HG03460 (cell line): Measurements from ENCODE around the gene KIAA1549.

Source experiments
- ATAC-seq: cut with Tn5 transposase; IDR thresholded peaks from one replicate; pipeline ENCODE4 v1.9.1; 2021; ENCODE audit not compliant: unreplicated experiment

Gene KIAA1549

DNA sequence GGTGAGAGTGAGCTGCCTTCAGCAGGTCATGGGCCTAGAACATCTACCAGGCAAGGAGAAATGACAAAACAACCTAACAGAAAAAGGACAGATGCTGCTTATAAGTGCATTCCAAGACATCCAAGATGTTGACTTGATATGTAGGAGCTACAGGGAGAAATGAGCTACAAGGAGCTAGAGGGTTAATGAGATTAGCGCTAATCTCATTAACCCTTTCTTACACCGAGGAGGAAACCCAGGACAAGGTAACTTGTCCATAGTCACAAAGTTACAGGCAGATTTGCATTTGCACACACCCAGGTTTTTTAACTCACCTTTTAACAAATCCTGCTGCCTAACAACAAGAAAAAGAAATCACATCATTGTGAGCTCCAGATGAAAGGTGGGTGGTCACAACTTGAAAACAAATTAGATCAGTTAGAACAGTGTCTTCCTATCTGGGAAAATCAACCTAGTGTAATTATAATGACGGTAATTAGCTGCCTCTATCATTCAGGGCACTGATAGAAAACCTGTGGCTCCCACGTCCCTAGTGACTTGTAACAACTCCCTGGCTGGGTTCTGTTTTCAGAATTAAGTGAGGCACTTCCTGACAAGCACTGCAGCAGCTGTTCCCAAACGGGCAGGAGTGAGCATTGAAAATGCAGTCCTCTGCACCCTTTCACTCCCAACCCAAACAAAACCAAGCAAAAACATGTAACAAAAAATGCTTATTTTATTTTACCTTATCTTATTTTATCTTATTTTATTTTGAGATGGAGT is 5.7 kb downstream of the KIAA1549 start:
- ATAC-seq: no peak

DNA sequence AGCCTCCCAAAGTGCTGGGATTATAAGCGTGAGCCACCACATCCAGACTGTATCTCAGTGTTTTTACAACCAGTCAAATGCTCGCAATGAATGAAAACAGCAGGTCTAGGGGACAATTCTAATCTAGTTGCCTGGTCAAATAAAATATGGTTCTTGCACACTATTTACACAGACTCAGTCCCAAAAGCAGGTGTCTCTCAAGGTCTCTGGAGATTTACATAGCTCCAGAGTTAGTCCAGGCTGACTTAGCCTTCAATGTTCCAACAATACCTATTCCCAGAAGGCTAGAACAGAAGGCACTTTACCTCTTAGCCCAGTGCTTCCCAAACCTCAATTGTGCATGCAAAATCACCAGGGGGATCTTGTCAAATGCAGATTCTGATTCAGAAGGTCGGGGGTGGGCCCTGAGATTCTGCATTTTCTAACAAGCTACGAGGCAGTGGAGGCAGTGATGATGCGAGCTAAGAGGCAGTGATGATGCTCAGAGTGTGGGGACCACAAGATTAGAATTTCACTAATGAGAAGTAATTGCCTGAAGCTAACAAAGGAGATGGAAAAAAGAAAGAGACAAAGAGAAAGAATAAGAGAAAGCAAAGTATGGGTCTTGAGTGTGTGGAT is 6.4 kb downstream of the KIAA1549 start:
- no peak for ATAC-seq

DNA sequence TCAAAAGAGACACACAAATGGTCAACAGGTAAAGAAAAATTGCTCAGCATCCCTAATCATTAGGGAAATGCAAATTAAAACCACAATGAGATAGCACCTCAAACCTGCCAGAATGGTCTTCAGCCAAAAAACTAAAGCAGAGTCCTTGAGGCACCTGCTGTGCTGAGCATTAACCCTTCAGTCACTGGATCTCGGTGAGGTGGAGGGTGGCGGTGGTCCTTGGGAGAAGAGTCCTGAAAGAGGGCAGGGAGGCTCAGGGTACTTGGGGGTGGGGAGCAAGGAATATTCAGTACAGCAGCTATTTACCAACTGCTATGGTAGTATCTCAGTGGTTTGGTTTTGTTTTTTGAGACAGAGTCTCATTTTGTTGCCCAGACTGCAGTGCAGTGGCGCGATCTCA is 7.1 kb downstream of the KIAA1549 start:
- ATAC-seq: no peak

DNA sequence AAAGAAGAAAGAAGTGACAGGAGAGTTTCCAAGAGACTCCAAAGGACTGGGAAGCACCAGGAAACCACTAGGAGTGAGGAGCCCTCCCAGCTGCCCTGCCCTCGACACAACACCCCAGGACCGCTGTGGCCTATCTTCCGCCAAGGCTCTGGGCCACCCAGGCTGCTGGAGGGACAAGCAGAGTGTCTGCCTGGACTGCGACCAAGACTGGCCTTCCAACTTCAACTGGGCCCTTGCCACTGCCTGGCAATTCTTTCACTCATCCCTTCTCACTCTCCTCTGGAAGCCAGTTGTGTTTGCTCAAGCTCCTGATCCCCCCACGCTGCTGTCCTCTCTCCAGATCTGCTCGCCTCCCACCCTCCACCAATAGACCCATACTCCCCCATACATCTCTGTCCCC is 10.2 kb downstream of the KIAA1549 start:
- no peak for ATAC-seq

DNA sequence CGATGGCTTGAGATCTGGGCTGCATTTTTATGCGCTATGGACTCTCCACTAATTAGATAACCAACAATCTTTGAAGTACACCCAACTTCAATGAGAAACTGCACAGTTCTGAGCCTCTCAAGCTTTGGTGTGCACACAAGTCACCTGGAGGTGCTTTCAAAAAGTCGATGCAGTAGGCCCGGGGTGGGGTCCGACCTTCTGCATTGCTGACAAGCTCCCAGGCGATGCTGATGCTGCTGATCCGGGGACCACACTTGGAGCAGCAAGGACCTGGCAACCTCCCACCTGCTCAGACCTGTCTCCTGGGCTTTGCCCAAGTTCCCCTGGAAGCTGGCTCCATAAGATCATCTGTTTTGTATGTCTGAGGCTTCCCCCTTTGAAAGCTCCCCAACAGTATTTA is 10.7 kb downstream of the KIAA1549 start:
- ATAC-seq: no peak

DNA sequence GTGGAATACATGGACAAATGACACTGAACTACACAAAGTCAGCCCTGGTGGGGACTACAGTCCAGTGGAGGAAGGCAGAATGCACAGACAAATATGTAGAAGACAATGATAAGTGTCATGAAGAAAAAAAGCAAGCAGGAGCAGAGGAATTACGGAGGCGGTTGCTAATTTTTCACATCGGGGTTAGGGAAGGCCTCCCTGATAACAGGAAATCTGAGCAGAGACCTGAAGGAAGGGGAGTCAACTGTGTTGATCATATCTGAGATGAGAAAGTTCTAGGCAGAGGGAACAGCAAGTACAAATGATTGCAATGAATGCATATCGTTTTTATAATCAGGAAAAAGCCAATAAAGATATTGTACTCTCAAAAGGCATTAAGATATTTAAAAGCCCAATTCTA is 14.0 kb downstream of the KIAA1549 start:
- no peak for ATAC-seq

DNA sequence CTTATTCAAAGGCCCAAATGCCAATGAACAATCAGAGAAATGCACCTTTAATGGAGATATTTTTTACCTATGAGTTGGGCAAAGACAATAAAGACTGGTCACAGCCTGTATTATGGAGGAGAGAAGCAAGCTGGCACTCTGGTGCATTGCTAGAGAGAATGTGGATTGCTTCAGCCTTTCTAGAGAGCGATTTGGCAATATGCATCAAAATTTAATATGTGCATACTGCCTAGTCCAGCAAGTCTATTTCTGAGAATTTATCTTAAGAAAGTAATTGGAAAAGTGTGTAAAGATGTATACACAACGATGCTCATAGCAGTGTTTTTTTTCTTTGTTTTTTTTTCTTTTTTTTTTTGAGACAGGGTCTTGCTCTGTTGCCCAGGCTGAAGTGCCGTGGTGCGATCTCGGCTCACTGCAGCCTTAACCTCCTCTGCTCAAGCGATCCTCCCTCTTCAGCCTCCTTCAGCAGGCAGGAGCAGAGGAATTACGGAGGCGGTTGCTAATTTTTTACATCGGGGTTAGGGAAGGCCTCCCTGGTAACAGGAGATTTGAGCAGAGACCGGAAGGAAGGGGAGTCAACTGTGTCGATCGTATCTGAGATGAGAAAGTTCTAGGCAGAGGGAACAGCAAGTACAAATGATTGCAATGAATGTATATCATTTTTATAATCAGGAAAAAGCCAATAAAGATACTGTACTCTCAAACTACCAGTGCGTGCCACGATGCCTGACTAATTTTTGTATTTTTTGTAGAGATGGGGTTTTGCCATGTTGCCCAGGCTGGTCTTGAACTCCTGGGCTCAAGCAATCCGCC is 16.4 kb downstream of the KIAA1549 start:
- no peak for ATAC-seq

DNA sequence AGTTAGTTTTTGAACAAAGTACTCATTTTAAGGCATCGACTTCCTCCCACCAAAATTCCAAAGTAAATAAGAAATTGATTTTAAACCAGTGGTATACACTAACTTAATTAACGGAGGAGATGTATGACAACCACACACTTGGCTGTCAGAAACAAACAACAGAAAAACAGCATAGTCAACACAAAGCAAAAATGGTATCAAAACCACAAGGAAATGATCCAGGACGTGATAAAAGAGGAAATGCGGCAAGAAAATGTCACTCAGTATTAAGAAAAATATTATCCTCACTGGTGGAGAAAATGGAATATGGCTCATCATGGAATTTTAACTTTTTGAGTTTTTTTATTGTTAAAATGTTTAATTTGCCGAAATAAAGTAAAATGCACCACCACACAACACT is 17.5 kb downstream of the KIAA1549 start:
- no peak for ATAC-seq

DNA sequence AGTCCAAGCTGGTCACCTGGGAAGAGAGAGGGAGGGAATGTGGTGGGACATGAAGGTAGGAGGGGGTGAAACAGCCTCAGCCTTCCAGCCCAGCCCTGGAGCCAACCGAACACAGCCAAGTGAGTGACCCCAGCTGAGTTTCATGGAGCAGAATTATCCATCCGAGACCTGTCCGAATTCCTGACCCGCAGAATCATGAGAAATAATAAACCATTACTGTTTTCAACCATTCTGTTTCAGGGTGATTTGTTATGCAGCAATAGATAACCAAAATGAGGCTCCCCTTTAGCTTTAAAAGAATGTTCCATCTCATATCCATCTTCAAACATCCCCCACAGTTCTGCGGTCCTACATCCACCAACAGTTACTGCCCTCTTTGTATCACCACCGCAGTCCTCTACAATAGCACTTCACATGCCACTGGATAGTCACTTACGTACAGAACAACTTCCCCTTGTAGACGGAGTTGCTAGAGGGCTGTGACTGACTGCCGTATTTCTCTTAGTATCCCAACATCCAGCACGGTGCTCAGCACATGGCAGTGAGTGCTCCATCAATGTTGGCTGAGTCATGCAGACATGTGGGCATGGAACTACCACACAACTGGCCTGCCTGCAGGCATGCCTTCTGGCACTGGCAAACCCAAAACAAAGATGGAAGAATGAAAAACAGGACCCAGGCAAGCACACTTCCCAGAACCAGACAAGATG is 18.5 kb downstream of the KIAA1549 start:
- no peak for ATAC-seq

DNA sequence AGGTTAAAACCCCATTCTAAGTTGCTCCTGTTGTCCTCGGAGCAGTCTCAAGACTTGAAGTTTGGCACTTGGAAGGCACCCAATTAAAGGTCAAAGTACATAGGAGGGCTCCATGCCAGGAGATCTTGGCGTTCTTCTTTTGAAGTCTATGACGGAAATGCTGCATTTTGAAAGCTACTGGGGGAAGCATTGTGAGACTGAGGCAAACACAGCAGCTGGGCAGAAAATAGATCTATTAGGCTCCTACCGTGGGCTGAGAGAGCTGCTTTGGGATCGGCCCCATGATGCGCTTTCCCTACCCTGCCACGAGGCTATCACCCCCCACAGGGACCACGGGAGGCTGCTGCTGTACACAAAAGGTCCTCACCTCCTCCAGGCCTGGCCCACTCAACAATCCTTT is 20.0 kb downstream of the KIAA1549 start:
- no peak for ATAC-seq

DNA sequence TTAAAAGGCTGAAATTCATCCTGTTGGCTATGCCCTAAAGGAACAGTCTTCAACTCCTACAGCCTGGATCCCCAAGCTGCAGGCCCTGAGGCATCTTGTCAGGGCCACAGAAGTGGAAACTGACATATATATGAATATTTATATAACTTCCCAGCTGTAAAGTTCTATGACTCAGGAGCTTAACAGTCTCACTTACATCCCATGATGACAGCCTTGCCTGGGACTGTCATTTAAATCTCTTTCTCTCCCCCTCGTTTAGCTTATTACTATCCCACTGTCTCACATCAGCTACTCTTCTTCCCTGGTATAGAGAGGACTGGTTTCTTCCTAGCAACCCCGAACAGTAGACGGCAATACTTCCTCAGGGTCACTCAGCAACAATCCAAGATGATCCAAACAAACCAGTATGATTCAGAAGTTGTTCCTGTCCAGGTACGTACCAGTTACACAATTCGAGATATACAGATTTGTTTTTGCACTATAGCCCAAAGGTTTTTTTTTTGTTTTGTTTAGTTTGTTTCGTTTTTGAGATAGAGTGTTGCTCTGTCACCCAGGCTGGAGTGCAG is 22.7 kb downstream of the KIAA1549 start:
- no peak for ATAC-seq

DNA sequence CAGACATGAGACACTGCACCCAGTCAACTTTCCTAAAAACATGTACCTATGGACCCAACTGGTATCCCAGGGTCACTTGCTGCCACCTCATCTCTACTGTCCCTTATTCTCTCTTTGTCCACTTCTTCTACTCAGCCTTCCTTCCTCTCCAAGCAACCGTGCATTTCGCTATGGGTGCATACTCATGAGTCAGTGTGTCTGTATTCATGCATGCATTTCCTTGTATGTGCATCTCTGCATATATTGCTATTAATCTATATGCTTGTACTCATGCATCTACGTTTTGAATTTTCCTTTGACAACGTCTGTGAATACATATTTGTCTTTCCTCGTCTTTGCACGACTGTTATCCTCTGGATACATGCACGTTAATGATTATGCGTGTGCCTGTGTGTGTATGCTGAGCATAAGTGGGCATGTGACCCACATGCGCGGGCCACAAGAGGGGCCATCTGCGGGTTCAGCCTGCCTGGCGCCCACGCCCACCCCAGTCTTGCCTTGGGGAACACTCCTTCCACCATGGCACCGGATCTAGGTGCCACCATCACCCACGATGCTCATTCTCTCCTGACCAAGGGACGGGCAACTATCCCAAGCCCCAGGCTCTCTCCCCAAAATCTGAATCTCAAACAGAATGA is 23.3 kb downstream of the KIAA1549 start:
- no peak for ATAC-seq

DNA sequence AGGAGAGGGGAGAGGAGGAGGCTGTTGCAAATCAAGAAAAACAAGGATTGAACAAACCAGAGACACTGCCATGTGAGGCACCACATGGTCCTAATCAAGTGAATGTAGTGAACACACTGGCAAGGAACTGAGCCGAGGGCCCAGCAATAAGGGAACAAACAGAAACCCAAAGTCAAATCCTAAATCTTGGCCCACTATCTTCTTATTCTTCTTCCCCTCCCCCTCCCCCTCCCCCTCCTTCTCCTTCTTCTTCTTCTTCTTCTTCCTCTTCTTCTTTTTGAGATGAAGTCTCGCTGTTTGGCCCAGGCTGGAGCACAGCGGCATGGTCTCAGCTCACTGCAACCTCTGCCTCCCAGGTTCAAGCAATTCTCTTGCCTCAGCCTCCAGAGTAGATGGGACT is 24.0 kb downstream of the KIAA1549 start:
- ATAC-seq: no peak

DNA sequence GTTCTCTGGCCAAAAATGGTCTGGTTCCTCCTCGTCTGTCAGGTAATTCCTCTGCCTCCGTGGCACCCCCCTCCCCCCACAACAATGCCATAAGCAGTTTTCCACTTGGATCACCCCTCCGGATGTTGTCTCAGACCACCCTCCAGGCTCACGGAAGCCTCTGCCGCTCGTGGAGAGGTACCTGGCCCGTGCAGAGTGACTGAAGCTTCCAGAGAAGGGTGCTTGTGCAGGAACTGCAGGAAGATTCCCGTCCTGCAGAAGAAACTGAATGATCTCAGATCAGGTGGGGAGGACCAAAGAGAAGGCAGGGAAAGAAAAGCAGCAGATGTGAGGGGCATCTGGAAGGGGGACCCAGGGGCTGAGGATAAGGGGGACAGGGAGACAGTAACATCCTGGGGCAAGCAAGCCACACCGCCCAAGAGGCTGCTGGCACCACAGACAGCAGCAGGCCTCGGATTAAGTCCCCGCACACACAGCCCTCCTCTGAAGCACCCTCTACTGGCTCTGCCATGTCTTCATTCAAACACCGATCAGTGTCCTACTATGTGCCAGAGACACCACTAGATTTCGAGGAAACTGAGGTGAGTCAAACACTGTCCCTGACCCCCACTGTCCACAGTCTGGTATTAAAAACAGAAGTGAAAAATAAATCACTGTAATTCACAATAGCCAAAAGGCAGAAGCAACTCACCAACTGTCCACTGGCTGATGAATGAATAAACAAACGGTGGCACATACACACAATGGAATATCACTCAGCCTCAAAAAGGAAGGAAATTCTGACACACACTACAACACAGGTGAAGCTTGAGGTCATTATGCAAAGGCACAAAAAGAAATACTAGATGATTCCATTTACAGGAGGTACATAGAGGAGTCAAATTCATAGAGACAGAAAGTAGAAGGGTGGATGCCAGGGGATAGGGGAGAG is 26.4 kb downstream of the KIAA1549 start:
- no peak for ATAC-seq

DNA sequence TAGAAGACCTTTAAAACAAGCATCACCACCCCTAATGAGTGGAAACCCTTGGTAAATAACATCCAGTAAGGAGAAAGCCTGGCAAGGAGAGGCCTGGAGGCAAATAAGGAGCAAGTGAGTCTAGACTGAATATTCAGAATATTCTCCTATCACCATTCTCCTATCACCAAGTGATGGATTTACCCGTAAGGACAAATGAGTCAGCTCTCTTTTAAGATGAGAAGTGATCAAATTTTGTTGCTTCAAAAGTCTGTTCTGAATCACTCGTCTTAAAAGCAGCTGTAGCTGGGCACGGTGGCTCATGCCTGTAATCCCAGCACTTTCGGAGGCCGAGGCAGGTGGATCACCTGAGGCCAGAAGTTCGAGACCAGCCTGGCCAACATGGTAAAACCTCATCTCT is 28.4 kb downstream of the KIAA1549 start:
- no peak for ATAC-seq

DNA sequence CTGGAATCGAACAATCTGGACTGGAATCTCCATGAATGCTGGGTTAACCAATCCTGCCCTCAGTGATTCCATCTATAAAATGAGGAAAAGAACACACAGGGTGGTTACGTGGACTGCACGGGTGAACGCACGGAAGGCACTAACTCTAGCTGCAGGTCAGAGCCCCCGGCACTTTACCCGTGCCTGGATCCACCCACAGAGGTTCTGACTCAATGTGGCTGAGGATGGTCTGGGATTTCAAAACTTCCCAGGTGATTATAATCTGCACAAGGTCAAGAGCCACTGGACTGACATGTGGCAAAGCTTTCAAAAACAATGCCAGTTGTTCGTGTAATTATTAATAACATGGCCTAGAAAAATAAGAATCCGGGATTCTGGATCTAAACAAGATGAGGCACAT is 29.2 kb downstream of the KIAA1549 start:
- no peak for ATAC-seq

DNA sequence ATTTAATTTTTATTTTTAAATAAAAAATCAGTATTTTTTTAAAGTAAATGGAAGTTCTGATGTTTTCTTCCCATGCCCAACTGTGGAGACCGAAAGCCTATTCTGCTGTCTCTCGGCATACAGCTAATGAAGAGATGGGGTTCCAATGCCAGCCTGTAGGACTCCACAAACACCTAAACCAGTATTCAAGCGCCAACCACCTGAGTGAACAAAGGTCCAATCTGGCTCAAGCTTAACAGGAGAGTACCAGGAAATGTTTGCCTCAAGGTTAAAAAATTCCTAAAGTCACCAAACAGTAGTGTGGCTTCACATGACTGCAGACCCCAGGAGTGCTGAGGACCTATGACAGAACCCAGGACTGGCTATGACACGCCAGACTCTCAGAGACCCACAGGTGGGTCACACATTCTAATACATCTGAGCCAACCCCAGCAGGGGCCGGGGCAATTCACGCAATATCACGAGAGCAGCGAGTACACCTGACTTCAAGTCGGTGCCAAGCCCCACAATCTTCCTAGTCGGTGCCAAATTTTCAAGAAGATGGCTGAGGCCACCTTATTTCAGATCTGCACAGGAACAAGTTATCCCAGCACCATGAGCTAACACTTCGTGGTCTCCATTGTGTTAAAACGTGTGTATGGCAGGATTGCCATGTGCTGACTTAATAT is 31.6 kb downstream of the KIAA1549 start:
- ATAC-seq: no peak

DNA sequence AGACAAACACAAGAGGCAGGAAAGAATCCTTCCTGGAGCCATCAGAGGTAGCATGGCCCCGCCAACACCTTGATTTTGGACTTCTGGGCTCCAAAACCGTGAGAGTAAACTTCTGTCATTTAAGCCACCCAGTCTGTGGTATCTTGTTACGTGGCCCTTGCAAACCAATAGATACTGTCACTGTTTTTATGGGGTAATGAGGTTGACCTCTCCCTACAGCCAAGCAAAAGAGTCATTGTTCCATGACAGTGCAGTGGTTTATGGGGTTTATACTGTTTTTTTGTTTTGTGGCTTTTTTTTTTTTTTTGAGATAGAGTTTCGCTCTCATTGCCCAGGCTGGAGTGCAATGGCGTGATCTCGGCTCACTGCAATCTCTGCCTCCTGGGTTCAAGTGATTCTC is 32.8 kb downstream of the KIAA1549 start:
- no peak for ATAC-seq

DNA sequence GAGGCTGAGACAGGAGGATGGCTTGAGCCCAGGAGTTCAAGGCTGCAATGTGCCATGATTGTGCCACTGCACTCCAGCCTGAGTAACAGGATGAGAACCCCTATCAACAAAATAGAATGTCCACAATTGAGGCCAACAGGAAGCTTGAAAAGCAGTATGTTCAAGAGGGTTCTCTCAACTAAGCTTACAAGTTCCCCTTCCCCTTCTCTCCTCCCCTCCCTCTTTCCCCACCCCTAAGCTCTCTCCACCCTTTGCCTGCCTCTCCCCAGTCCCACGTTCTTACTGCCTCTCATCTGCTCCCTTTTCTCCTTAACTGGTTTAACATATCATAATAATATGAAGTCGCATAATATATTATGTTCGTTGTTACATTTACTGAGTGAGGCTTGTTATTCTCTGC is 35.4 kb downstream of the KIAA1549 start:
- ATAC-seq: no peak
